Ishikawa (cell line): ENCODE data around the gene ATG101.

ENCODE experiments used
- CEBPB ChIP-seq: IDR thresholded peaks from 2 replicates; pipeline ENCODE4 v1.6.1; 2012
- CREB1 ChIP-seq: IDR thresholded peaks from 2 replicates; pipeline ENCODE4 v1.6.1; 2012; ENCODE audit warnings: low read depth
- EGR1 ChIP-seq: IDR thresholded peaks from 2 replicates; pipeline ENCODE4 v1.6.1; 2012
- EP300 ChIP-seq: IDR thresholded peaks from 2 replicates; pipeline ENCODE4 v1.6.1; 2012; ENCODE audit warnings: borderline replicate concordance
- FOXM1 ChIP-seq: IDR thresholded peaks from 2 replicates; pipeline ENCODE4 v1.6.1; 2012; ENCODE audit warnings: low read depth, borderline replicate concordance
- MAX ChIP-seq: IDR thresholded peaks from 2 replicates; pipeline ENCODE4 v1.6.1; 2012
- NFIC ChIP-seq: IDR thresholded peaks from 2 replicates; pipeline ENCODE4 v1.6.1; 2012
- RAD21 ChIP-seq: IDR thresholded peaks from 2 replicates; pipeline ENCODE4 v1.6.1; 2012; ENCODE audit warnings: low read depth
- REST ChIP-seq: IDR thresholded peaks from 2 replicates; pipeline ENCODE4 v1.6.1; 2012; ENCODE audit warnings: low read depth, mild to moderate bottlenecking
- TAF1 ChIP-seq: IDR thresholded peaks from 2 replicates; pipeline ENCODE4 v1.6.1; 2012; ENCODE audit warnings: low read depth, mild to moderate bottlenecking
- TCF12 ChIP-seq: IDR thresholded peaks from 2 replicates; pipeline ENCODE4 v1.6.1; 2012; ENCODE audit warnings: low read depth
- TEAD4 ChIP-seq: IDR thresholded peaks from 2 replicates; pipeline ENCODE4 v1.6.1; 2012
- USF1 ChIP-seq: IDR thresholded peaks from 2 replicates; pipeline ENCODE4 v1.6.1; 2012
- YY1 ChIP-seq: IDR thresholded peaks from 2 replicates; pipeline ENCODE4 v1.6.1; 2012; ENCODE audit warnings: low read depth
- ZBTB7A ChIP-seq: IDR thresholded peaks from 2 replicates; pipeline ENCODE4 v1.6.1; 2012; ENCODE audit warnings: low read depth

The ATG101 gene

GRCh38 chr12:52061470-52062166 is 8.2 kb upstream of the ATG101 start:
- TF ChIP-seq ZBTB7A (no peak), REST (no peak), EP300 (no peak), RAD21 (no peak), TEAD4 (no peak), CEBPB (no peak), YY1 (no peak), EGR1 (no peak), NFIC (no peak), USF1 (no peak), CREB1 (no peak), TCF12 (no peak), FOXM1 (no peak), MAX (no peak), TAF1 (no peak)

- TF ChIP-seq CREB1: no peak
- no peak for TF ChIP-seq MAX
- no peak for TF ChIP-seq CEBPB
- TF ChIP-seq USF1: no peak
- no peak for TF ChIP-seq RAD21
- TF ChIP-seq EGR1: no peak
- TF ChIP-seq TCF12: no peak
- no peak for TF ChIP-seq TAF1
- no peak for TF ChIP-seq TEAD4
- TF ChIP-seq EP300: no peak
- no peak for TF ChIP-seq YY1
- no peak for TF ChIP-seq REST
- TF ChIP-seq FOXM1: no peak
- no peak for TF ChIP-seq ZBTB7A
- no peak for TF ChIP-seq NFIC
Measured at GRCh38 chr12:52062167-52063081, 7.4 kb upstream of the ATG101 start.

- TF ChIP-seq USF1: no peak
- no peak for TF ChIP-seq EGR1
- TF ChIP-seq TCF12: peak; percentile 26; the same call in 1 of the 2 replicates
- no peak for TF ChIP-seq TEAD4
- no peak for TF ChIP-seq CEBPB
- no peak for TF ChIP-seq FOXM1
- TF ChIP-seq TAF1: no peak
- peak; percentile 12; the same call in 1 of the 2 replicates for TF ChIP-seq NFIC
- TF ChIP-seq YY1: no peak
- no peak for TF ChIP-seq RAD21
- no peak for TF ChIP-seq MAX
- TF ChIP-seq REST: no peak
- TF ChIP-seq ZBTB7A: no peak
- no peak for TF ChIP-seq CREB1
Measured at GRCh38 chr12:52063082-52063924, 6.5 kb upstream of the ATG101 start.
